GM19452 (cell line): ENCODE data around the gene PTPRN2.

Source experiments
- ATAC-seq: cut with Tn5 transposase; IDR thresholded peaks from one replicate; pipeline ENCODE4 v1.9.1; 2021; ENCODE audit not compliant: unreplicated experiment

Gene PTPRN2

DNA sequence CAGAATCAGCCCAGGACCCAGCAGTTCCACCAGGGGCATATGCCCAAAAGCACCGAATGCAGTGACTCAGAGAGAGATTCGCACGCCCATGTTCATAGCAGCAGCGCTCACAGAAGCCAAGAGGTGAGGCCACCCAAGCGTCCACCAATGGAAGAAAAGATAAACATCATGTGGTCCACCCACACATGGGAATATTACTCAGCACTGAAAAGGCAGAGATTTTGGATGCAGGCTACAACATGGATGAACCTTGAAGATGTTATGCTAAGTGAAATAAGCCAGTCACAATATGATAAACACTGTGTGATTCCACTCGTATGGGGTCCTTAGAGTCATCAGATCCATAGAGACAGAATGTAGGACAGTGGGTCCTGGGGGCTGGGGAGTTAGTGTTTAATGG, 823.4 kb downstream of the PTPRN2 start:
- ATAC-seq = no peak

GRCh38 chr7:157763279-157764000, 824.2 kb downstream of the PTPRN2 start:
- ATAC-seq = no peak

- no peak for ATAC-seq
Observed at GRCh38 chr7:157762824-157763223, 824.8 kb downstream of the PTPRN2 start.

DNA sequence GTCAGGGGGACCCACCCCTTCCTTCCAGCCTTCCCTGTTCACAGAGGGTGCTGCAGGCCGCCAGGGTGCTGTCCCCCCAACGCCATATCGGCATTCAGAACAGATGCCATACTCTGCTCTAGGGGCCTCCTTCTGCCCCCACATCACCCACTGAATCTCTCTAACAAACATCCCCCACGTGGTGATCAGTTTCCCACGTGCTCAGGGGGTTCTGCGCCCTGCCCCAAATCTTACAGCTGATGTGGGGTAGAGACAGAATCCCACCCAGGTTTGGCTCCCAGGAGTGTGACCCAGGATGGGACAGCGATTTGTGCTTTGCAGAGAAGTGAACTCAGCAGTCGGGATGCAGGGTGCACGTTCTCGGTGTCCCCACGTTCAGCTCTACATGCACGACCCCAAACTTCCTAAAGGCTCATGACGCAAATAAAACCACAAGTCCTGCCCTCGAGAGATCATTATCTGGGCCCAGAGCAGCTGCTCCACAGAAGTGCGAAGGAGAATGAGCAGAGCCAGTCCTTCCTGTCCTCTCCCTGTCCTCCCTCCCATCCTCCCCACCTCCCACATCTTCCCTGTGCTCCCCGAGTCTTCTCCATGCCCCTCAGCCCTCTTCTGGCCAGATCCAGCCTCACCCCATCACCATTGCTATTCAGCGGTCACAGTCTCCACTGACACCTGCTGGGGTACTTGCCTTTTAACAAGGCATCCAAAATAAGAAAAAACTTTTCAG, 827.5 kb downstream of the PTPRN2 start:
- no peak for ATAC-seq

DNA sequence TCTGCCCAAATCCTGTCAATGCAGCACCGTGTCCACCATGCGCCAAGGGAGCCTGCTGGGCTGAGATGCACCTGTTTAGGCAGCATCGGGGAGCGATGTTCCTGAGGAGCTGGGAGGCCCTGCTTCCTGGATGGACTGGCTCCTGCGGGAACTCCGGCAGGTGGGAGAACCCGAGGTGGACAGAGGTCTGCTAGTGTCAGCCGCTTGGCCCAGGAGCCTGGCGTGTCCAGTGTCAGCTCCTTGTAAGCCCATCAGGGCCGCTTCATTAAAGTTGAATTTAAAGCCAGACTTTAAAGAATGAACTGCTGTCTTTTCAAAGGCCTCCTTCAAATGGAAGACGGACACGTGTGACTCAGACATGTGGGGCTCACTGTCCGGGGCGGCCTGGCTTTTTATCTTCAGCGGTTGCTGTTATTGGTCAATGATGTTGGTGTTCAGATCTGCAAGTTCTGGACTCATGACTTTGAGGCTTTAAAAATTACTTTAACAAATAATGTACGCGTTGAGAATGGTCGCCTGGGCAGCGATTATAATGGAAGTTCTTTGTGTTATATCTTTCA, 828.3 kb downstream of the PTPRN2 start:
- no peak for ATAC-seq

DNA sequence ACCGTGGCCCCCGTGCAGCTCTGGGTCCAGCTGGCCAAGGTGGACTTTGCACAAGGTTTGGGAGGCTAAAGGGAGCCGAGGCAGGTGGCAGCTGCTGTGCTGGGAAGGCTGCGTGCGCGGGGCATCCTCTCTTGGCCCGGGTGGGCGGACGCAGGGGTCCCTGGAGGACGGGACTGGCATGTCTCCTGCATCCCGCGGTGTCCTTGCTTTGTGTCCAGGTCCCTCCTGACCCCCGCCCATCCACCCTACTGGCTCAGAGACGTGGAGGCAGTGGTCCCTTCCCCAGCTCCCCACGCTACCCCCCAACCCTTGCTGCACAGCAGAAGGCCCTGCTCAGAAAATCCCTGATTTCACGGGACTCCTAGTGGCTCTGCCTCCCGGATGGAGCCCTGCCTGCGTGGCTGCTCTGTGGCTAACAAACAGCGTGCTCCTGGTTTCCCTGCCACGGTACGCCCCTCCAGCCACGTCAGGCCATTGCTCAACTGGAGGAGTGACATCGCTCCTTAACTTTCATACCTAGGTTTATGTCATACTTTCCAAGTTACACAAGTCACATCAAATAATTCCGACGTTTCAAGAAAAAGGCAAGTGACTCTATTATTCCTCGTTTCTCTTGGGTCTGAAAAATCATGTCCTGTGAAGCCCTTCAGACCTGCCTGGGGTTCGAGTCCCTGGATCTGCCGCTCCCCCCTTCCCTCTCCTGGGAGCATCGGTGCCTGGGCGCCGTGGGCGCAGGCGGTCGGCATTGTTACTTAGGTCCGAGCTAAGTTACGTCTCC, 829.0 kb downstream of the PTPRN2 start:
- no peak for ATAC-seq

GRCh38 chr7:157757776-157758467, 829.7 kb downstream of the PTPRN2 start:
- ATAC-seq = no peak

- ATAC-seq = no peak
Observed at GRCh38 chr7:157757211-157757610, 830.4 kb downstream of the PTPRN2 start.

DNA sequence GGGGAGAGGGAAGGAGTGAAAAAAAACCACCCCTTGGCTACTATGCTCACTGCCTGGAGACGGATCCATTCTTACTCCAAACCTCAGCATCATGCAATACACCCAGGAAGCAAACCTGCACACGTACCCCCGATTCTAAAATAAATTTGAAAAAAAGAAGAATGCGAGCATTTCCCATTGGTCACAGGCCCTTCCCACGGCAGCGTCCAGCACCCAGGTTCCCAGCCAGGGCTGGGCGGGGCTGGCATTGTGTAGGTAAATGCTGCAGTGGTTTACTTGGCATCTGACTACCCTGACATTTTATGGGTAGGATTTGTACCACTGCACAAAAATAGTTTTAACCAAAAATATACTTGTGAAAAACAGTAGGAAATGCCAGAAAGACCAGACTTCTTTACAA, 831.9 kb downstream of the PTPRN2 start:
- ATAC-seq = no peak

DNA sequence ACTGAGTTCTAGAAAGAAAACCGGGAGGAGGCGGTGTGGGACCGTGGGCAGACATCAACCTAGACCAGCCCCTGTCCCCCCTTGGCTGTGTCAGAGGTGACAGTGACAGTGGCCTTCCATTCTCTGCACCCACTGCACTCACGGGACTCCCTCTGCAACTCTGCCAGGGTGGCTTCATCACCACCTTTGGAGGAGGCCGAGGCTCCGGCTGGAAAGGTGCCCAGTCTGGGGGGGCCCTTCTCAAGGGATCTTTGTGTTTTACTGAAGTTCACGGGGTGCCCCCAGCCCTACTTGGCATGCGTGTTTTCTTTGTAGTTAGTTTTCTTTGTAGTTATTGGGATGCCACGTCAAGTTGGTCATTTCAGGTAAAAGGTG, 833.2 kb downstream of the PTPRN2 start:
- ATAC-seq = no peak

DNA sequence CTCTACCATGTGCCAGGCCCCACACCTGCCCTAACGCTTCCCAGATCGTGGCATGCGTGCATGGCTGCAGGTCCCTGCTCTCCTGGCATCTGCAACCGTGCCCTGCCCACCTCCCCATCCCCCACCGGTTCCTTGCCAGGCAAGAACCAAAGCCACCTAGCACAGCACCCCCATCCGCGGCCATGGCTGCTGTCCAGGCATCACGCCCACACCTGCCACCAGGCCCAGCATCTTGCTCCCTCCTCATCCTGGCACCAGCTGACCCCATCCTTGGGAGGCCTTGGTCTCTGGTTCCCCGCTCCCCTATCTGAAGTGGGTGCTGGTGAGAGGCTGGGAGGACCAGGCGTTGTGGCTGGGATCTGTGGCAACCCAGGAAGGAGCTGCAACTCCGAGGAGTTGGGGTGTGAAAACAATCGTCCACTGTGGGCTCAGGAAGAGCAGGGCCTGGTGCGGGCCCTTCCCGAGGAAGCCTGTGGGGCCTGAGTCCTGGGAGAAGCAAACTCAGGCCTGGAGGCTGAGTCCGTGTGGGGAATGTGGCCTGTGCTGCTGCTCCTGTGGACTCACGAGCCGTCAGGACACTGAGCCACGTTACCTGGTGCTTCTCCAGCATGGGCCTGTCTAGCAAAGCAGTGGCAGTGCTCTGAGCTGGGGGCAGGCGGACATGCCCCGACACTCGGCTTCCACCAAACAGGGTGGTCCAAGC, 833.8 kb downstream of the PTPRN2 start:
- no peak for ATAC-seq

DNA sequence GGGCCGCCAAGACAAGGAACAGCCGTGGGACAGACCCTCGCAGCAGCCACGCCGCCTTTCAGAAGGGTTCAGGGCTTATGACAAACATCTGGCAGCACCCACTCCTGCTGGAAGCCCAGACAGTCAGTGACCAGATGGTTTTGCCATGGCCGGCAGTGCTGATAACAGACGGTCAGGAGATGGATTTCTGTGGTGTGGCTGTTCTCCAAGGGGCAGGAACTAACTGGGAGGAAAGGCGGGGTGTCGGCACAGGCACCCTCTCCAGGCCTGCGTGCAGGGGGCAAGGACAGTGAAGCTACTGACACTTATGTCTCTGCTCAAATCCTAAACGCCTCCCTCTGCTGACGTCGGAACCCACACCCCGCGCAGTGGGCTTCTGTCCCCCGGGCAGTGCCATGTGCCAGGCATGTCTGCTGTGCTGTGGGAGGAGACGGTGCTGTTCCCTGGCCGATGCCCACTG, 834.8 kb downstream of the PTPRN2 start:
- no peak for ATAC-seq

GRCh38 chr7:157751951-157752673, 835.5 kb downstream of the PTPRN2 start:
- no peak for ATAC-seq

GRCh38 chr7:157751406-157751805, 836.2 kb downstream of the PTPRN2 start:
- ATAC-seq = no peak

- no peak for ATAC-seq
Observed at GRCh38 chr7:157750291-157750690, 837.3 kb downstream of the PTPRN2 start.

- ATAC-seq = no peak
Observed at GRCh38 chr7:157745721-157746709, 841.6 kb downstream of the PTPRN2 start.

DNA sequence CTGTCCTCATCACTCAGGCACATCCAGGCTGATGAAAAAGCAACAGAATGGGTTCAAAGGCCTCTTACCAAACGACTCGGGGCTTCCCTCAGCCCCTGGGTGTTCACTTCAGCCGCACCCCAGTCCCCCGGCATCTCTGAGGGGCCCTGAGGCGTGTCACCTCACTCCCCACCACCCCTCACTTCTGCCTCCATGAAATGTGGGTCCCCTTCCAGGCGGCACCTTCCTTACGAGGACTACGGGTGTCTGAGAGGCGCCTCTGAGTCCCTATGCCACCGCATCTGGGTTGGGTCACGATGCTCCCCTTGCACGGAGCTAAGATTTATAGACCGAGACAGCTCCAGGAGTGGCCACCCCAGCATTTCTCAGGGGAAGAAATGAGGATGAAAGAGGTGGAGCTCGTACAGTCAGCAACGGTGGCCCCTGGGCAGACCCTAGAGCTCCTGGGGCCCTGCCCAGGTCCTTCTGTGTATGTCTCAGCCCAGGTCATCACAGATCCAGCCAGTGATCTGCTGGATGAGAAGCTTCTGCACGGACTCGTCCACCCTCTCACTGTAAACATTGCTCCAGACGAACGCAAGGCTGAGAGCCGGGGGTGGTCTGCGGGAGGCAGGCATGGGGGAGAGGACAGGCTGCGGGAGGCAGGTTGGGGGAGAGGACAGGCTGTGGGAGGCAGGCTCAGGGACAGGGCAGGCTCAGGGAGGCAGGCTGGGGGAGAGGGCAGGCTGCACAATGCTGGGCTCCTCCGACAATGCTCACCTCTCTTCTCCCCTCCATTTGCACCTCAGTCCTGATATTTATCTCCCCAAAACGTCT, 842.6 kb downstream of the PTPRN2 start:
- no peak for ATAC-seq
